Spleen (tissue), 11 donors: Measurements from ENCODE around the gene IQCE. TPM values are rescaled to one million over a fixed set of nuclear protein-coding genes. Genes with fewer than 3 reads are reported as not detected.

Experiments
- microRNA-seq, 3 donors: library from miRNA; unstranded; fragments of <30 nt; microRNA quantifications; one replicate each; pipeline versions ENCODE4 to v1.1.0, GENCODE V29; 2019 to 2020
- polyA plus RNA-seq, 3 donors: library from polyadenylated mRNA; stranded (reverse); fragments of 200-250 nt; gene quantifications; one replicate each; pipeline ENCODE4 v1.2.1, GENCODE V29; 2013
- small RNA-seq, 4 donors: library from RNA; depleted of rRNA; stranded (forward); fragments of <200 nt; gene quantifications; one replicate each; pipeline ENCODE3, GENCODE V24; 2016
- total RNA-seq, 7 donors: library from RNA; depleted of rRNA in 3 of 7; stranded (reverse); fragments of >200 nt in 3 of 7; fragmentation: NEBNext Ultra II Directional in 4 of 7; extraction: Animal tissue kit (Norgen Biotek cat#: 25700) in 4 of 7; gene quantifications; one replicate each; pipeline versions ENCODE4 v1.1.0 to v1.2.1, GENCODE V29; 2016 to 2021
- donor health status: healthy with polysubstance abuse.
- donor health status: DM: no; HTN: no; CAD: no; lungs with moderate emphysema.
- donor health status: DM: no; HTN: no; CAD: no.
- donor health status: Bipolar disorder and iron deficiency.
- donor health status: healthy.
- donor health status: DM: no; HTN: no; CAD: no.
- donor health status: DM: yes; HTN: yes; CAD: no.

The IQCE gene
- total and polyA plus RNA-seq, 10 donors = 1.2 to 17.1 (median 11.4) TPM

Small RNAs within 50 kb of the gene (microRNA-seq; reads per million reads assigned to microRNA genes)
- 0 to 0.35 (median 0) reads per million in 3 donors for gene MIR4648

Small RNAs within 50 kb of the gene (small RNA-seq; reads per million reads assigned to genes)
- 0 reads per million in 4 donors for gene MIR4648

Other genes starting within 250 kb of the IQCE start
- gene SNX8, start 244.5 kb upstream of the IQCE start, total RNA-seq = 100 to 1,000 TPM in 2 of 7 donors, 10 to 100 TPM in 5; 74.0 to 196 (median 93.6) TPM
- 10 to 100 TPM; 48.8 to 63.8 (median 52.1) TPM for gene SNX8, start 244.5 kb upstream of the IQCE start, polyA plus RNA-seq
- 100 to 1,000 TPM in 6 of 7 donors, 10 to 100 TPM in 1; 79.6 to 150 (median 116) TPM for gene EIF3B, start 204.2 kb upstream of the IQCE start, total RNA-seq
- gene EIF3B, start 204.2 kb upstream of the IQCE start, polyA plus RNA-seq = 100 to 1,000 TPM in 1 of 3 donors, 10 to 100 TPM in 2; 78.1 to 117 (median 96.9) TPM
- 10 to 100 TPM; 28.2 to 51.4 (median 33.2) TPM for gene CHST12, start 155.4 kb upstream of the IQCE start, total RNA-seq
- 10 to 100 TPM in 2 of 3 donors, 1 to 10 TPM in 1; 7.7 to 14.4 (median 11.7) TPM for gene CHST12, start 155.4 kb upstream of the IQCE start, polyA plus RNA-seq
- not detected for gene GRIFIN, start 82.6 kb upstream of the IQCE start, total RNA-seq
- not detected for gene GRIFIN, start 82.6 kb upstream of the IQCE start, polyA plus RNA-seq
- 10 to 100 TPM; 33.3 to 47.4 (median 42.3) TPM for gene LFNG, start 39.2 kb upstream of the IQCE start, total RNA-seq
- 10 to 100 TPM; 21.2 to 22.4 (median 21.6) TPM for gene LFNG, start 39.2 kb upstream of the IQCE start, polyA plus RNA-seq
- gene BRAT1, start 3.5 kb upstream of the IQCE start, total RNA-seq = 10 to 100 TPM; 25.3 to 37.3 (median 32.2) TPM
- gene BRAT1, start 3.5 kb upstream of the IQCE start, polyA plus RNA-seq = 10 to 100 TPM; 26.6 to 50.9 (median 48.9) TPM
- gene TTYH3, start 73.0 kb downstream of the IQCE start, total RNA-seq = 100 to 1,000 TPM in 2 of 7 donors, 10 to 100 TPM in 5; 62.6 to 158 (median 86.0) TPM
- gene TTYH3, start 73.0 kb downstream of the IQCE start, polyA plus RNA-seq = 10 to 100 TPM; 11.9 to 33.0 (median 13.1) TPM
- gene AMZ1, start 129.2 kb downstream of the IQCE start, total RNA-seq = 1 to 10 TPM in 6 of 7 donors, under 1 TPM in 1; 0.97 to 3.4 (median 1.9) TPM
- 1 to 10 TPM in 1 of 3 donors, under 1 TPM in 2; 0.20 to 1.6 (median 0.57) TPM for gene AMZ1, start 129.2 kb downstream of the IQCE start, polyA plus RNA-seq